ENCODE measurements around the gene EPHA3.

Gene EPHA3

GRCh38 chr3:89472101-89472500, 364.7 kb downstream of the EPHA3 start:
- no peak for ATAC-seq
- TF ChIP-seq OSR1 (CRISPR knock-in tag; IDR thresholded peaks at IDR 0.05) (no peak), TCF4 (CRISPR knock-in tag; IDR thresholded peaks at IDR 0.05; ENCODE audit: borderline replicate concordance) (no peak), ZFP30 (CRISPR knock-in tag; IDR thresholded peaks at IDR 0.05) (no peak), CSDC2 (CRISPR knock-in tag; IDR thresholded peaks at IDR 0.05) (no peak), ZC3H10 (CRISPR knock-in tag; IDR thresholded peaks at IDR 0.05) (no peak), ZNF8 (CRISPR knock-in tag; IDR thresholded peaks at IDR 0.05) (no peak), ARNTL (CRISPR knock-in tag; IDR thresholded peaks at IDR 0.05; ENCODE audit: borderline replicate concordance, low read depth) (no peak), TOX (CRISPR knock-in tag; IDR thresholded peaks at IDR 0.05; ENCODE audit: borderline replicate concordance) (no peak), BACH2 (CRISPR knock-in tag; IDR thresholded peaks at IDR 0.05; ENCODE audit: borderline replicate concordance) (no peak), ESRRG (CRISPR knock-in tag; IDR thresholded peaks at IDR 0.05) (no peak), ZNF565 (CRISPR knock-in tag; conservative IDR thresholded peaks at IDR 0.05; ENCODE audit: low read depth) (no peak), RARB (CRISPR knock-in tag; IDR thresholded peaks at IDR 0.05) (no peak), CSRNP3 (CRISPR knock-in tag; IDR thresholded peaks at IDR 0.05) (no peak), ISL1 (CRISPR knock-in tag; IDR thresholded peaks at IDR 0.05) (no peak), PATZ1 (CRISPR knock-in tag; IDR thresholded peaks at IDR 0.05; ENCODE audit: borderline replicate concordance) (no peak), PPARA (CRISPR knock-in tag; IDR thresholded peaks at IDR 0.05; ENCODE audit: borderline replicate concordance) (no peak), CREB5 (CRISPR knock-in tag; IDR thresholded peaks at IDR 0.05; ENCODE audit: low read depth) (no peak), ZNF70 (CRISPR knock-in tag; IDR thresholded peaks at IDR 0.05) (no peak), GLIS3 (CRISPR knock-in tag; IDR thresholded peaks at IDR 0.05) (no peak)

- no peak for ATAC-seq
- no peak for TF ChIP-seq POU6F1 (CRISPR knock-in tag; IDR thresholded peaks at IDR 0.05; ENCODE audit: borderline replicate concordance, low read depth)
- no peak for TF ChIP-seq GLIS3 (CRISPR knock-in tag; IDR thresholded peaks at IDR 0.05)
- TF ChIP-seq ZC3H10 (CRISPR knock-in tag; IDR thresholded peaks at IDR 0.05), result no peak
- no peak for TF ChIP-seq OSR1 (CRISPR knock-in tag; IDR thresholded peaks at IDR 0.05)
- no peak for TF ChIP-seq ZNF8 (CRISPR knock-in tag; IDR thresholded peaks at IDR 0.05)
- TF ChIP-seq CREB5 (CRISPR knock-in tag; IDR thresholded peaks at IDR 0.05; ENCODE audit: low read depth), result no peak
- TF ChIP-seq ZNF70 (CRISPR knock-in tag; IDR thresholded peaks at IDR 0.05), result no peak
- no peak for TF ChIP-seq TOX (CRISPR knock-in tag; IDR thresholded peaks at IDR 0.05; ENCODE audit: borderline replicate concordance)
- no peak for TF ChIP-seq TSHZ2 (CRISPR knock-in tag; IDR thresholded peaks at IDR 0.05)
- TF ChIP-seq ARNTL (CRISPR knock-in tag; IDR thresholded peaks at IDR 0.05; ENCODE audit: borderline replicate concordance, low read depth), result no peak
Observed at GRCh38 chr3:89474333-89475130, 367.1 kb downstream of the EPHA3 start.
